ENCODE results near the gene STK11.
"Not testable (repeated sequence)": the region's sequence is repeated elsewhere in the genome, so short reads cannot be mapped to it uniquely, and the experiment has no call there.

The STK11 gene

GRCh38 chr19:1238369-1239303 lies 33.1 kb downstream of the STK11 start:
- DNase-seq = no peak

- no peak for DNase-seq
Measured at GRCh38 chr19:1239420-1239795, 33.8 kb downstream of the STK11 start.

GRCh38 chr19:1239796-1240737 lies 34.5 kb downstream of the STK11 start:
- peak; percentile 49 for DNase-seq

GRCh38 chr19:1240925-1241324 lies 35.3 kb downstream of the STK11 start:
- no peak for DNase-seq

- DNase-seq = peak; percentile 89
Measured at GRCh38 chr19:1241417-1242095, 36.0 kb downstream of the STK11 start, which contains the start of gene ATP5F1D. TSS of gene ATP5F1D (plus strand) at chr19:1241751. CDS start at chr19:1241851, 100 bp downstream.

- peak; percentile 63 for DNase-seq
Measured at GRCh38 chr19:1243768-1244692, 38.5 kb downstream of the STK11 start.

GRCh38 chr19:1244693-1245451 lies 39.3 kb downstream of the STK11 start:
- no peak for DNase-seq

- no peak for DNase-seq
Measured at GRCh38 chr19:1245494-1246264, 40.1 kb downstream of the STK11 start.

GRCh38 chr19:1246265-1247087 lies 40.9 kb downstream of the STK11 start:
- not testable (repeated sequence) for DNase-seq

GRCh38 chr19:1247748-1248138 lies 42.2 kb downstream of the STK11 start:
- DNase-seq = no peak

GRCh38 chr19:1248139-1248785 lies 42.7 kb downstream of the STK11 start, which contains the start of gene MIDN:
TSS of gene MIDN (plus strand) at chr19:1248583. CDS start at chr19:1250297, 1,714 bp downstream.
- peak; percentile 76 for DNase-seq

- DNase-seq = peak; percentile 72
Measured at GRCh38 chr19:1248786-1249297, 43.3 kb downstream of the STK11 start.

GRCh38 chr19:1249298-1249989 lies 43.9 kb downstream of the STK11 start:
- DNase-seq = peak; percentile 95

- DNase-seq = no peak
Measured at GRCh38 chr19:1249990-1250436, 44.4 kb downstream of the STK11 start.

GRCh38 chr19:1250437-1251260 lies 45.1 kb downstream of the STK11 start:
- DNase-seq = no peak
